Stomach (tissue), 9 donors: ENCODE measurements around the gene CADM4. TPM values are rescaled to one million over a fixed set of nuclear protein-coding genes. Genes with fewer than 3 reads are reported as not detected.

Source experiments
- DNase-seq, 2 donors: peaks; one replicate each; pipeline versions ENCODE4 v3.0.0 to v3.0.0-alpha.2; 2013 to 2019
- H3K27ac ChIP-seq, 5 donors: fragments of 200-600 bp in 4 of 5; sonication (generic) in 4 of 5; one replicate each; pipeline ENCODE4 v1.5.1; 2013 to 2019; ENCODE audit warnings: mild to moderate bottlenecking in 1 of 5, moderate library complexity in 1 of 5
- H3K27me3 ChIP-seq, 3 donors: fragments of 200-600 bp; sonication (generic); one replicate each; pipeline ENCODE4 v1.5.1; 2017 to 2019; ENCODE audit warnings: mixed run types in 1 of 3
- H3K36me3 ChIP-seq, 4 donors: fragments of 200-600 bp; sonication (generic); 1 replicate in 3 of 4; 2 replicates in 1 of 4; pipeline ENCODE4 v1.5.1; 2016 to 2019
- H3K4me1 ChIP-seq, 4 donors: fragments of 200-600 bp; sonication (generic); one replicate each; pipeline ENCODE4 v1.5.1; 2016 to 2019
- H3K4me3 ChIP-seq, 4 donors: fragments of 200-600 bp; sonication (generic) in 3 of 4; one replicate each; pipeline ENCODE4 v1.5.1; 2016 to 2019; ENCODE audit warnings: mild to moderate bottlenecking in 1 of 4
- H3K9me3 ChIP-seq, 4 donors: fragments of 200-600 bp; sonication (generic); one replicate each; pipeline ENCODE4 v1.5.1; 2016 to 2019
- CTCF ChIP-seq, 7 experiments: fragments of 450-650 bp in 4 of 7; fragments of 200-600 bp in 3 of 7; sonication (generic) in 3 of 7; IDR thresholded peaks; one replicate each; pipeline ENCODE4 v1.5.1; 2016 to 2019; ENCODE audit warnings: antibody characterized with exemption in 7 of 7, control low read depth in 2 of 7, mild to moderate bottlenecking in 1 of 7
- EP300 ChIP-seq: sonication (generic); formaldehyde crosslinking; IDR thresholded peaks from one replicate; pipeline ENCODE4 v1.6.1; 2017; ENCODE audit warnings: antibody characterized with exemption
- POLR2A ChIP-seq, 4 donors: fragments of 450-650 bp; IDR thresholded peaks; one replicate each; pipeline ENCODE4 v1.6.1; 2016; ENCODE audit warnings: antibody characterized with exemption in 4 of 4, control low read depth in 2 of 4, mild to moderate bottlenecking in 1 of 4, moderate library complexity in 1 of 4
- POLR2AphosphoS5 ChIP-seq, 3 donors: sonication (generic); formaldehyde crosslinking; IDR thresholded peaks; one replicate each; pipeline ENCODE4 v1.6.1; 2016; ENCODE audit warnings: antibody characterized with exemption in 3 of 3
- WGBS, 5 donors: extraction: QIAGEN DNeasy Blood & Tissue Kit in 3 of 5; methylation state at CpG; one replicate each; pipeline versions ENCODE4 v1.1.5 to v1.1.7; 2013 to 2018; 5-methylcytosine and 5-hydroxymethylcytosine counted together
- intact Hi-C: fragments of 100-400 bp; cut with DNase I; formaldehyde crosslinking; loops from one replicate; pipeline ENCODE4 v1.15.1; 2023; ENCODE audit warnings: low total_unique reads
- polyA plus RNA-seq, 3 donors: library from polyadenylated mRNA; stranded (reverse); fragments of 200-250 nt; gene quantifications; one replicate each; pipeline ENCODE4 v1.2.3, GENCODE V29; 2013
- total RNA-seq, 5 donors: library from RNA; depleted of rRNA; stranded (reverse); fragments of >200 nt; gene quantifications; one replicate each; pipeline versions ENCODE4 v1.1.0 to v1.2.3, GENCODE V29; 2014 to 2016
- donor health status: healthy with polysubstance abuse.
- donor health status: Bipolar disorder and iron deficiency.
- donor health status: healthy.

CADM4 gene
- total and polyA plus RNA-seq, 8 donors = 4.9 to 14.2 (median 6.2) TPM; not detected in 1

DNA sequence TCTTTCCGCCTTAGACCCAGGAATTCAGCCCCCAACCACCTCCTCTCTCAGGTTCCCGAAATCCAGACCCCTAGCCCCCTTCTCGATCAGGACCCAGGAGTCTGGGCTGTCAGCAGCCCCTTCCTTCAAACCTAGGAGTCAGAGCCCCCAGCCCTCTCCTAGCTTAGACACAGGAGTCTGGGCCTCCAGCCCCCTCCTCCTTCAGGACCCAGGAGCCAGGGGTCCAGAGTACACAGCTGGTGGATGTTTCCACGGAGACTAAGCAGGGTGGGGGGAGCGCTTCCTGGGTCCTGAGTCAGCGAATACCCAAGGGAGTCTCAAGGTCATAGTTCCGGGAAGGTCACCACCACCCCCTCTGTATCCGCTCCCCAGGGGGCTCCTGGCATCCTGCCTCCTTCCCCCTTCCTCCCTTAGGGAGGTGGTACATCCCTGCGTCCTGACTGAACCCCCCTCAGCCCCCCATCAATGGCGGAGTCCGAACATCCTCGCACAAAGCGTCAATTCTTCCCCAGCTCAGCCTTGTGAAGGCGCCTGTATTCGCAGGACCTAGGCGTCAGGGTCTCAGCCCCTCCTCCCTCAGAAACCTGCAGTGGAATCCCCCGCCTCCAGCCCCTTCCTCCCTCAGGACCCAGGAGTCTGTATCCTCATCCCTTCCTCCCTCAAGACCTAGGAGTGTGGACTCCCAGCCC, 4.6 kb downstream of the CADM4 start:
- H3K27ac ChIP-seq = peak overlapping the region in 2 of 5 donors; percentile 22 to 39
- 25 to 52% (median 33%) methylated on average over 14 to 17 of the region's 17 CpGs for WGBS, 5 donors
- peak overlapping the region in 1 of 4 donors; percentile 1 for H3K4me3 ChIP-seq
- DNase-seq = peak in 1 of 2 donors; percentile 75
- intact Hi-C loops = no loop called here
- peaks cover 6 to 33% (median 17%) of the 10 kb centered on the region in 4 donors for H3K4me1 ChIP-seq
- H3K36me3 ChIP-seq = no peaks in the 10 kb centered on the region
- no peak for TF ChIP-seq POLR2A (IDR thresholded peaks at IDR 0.05)
- no peak for TF ChIP-seq EP300
- no peak for TF ChIP-seq POLR2AphosphoS5 (IDR thresholded peaks at IDR 0.05)
- no peak for TF ChIP-seq CTCF (IDR thresholded peaks at IDR 0.05)
- H3K9me3 ChIP-seq = no peaks in the 10 kb centered on the region
- peaks cover 0 to 40% (median 9%) of the 10 kb centered on the region in 3 donors for H3K27me3 ChIP-seq

DNA sequence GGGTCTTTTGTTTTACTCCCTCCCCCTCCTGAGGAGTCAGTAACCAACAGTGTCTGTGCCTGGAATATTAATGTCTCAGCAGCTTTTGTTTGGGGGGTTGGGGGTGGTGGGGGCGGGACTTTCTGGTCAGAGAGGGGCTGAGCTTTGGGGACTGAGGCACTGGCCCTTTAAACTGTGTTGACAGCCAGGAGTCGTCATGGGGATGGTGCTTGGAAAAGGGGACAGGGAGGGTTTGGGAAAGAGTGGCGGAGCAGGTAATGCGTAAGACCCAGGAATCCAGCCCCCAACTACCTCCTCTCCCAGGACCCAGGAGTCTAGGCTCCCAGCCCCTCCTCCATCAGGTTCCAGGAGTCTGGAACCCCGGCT, 5.2 kb downstream of the CADM4 start:
- WGBS, 5 donors = 22 to 63% (median 49%) methylated on average over 4 to 5 of the region's 5 CpGs
- intact Hi-C loops = no loop called here
- H3K27ac ChIP-seq = peak overlapping the region in 1 of 5 donors; percentile 39

DNA sequence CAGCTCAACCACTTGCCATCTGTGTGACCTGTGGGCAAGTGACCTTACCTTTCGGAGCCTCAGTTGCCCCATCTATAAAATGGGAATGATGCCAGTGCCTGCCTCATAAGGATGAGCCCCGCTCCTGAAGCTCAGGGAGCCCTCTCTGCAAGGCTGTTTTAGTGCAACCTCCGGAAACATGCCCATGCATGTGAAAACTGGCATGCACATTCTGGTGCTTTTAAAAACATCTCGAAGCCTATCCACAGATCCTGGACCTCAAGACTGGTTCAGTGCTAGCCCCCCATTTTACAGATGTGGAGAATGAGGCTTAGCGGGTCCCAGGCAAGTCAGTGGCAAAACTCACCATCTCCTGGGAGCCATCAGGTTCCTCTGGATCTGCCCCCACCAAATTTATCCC, 5.6 kb downstream of the CADM4 start:
- Histone ChIP-seq H3K9me3 (no peaks in the 10 kb centered on the region), H3K27ac (no peak overlapping the region), H3K36me3 (no peaks in the 10 kb centered on the region), H3K27me3 (peaks cover 0 to 34% (median 5%) of the 10 kb centered on the region in 3 donors), H3K4me1 (peaks cover 2 to 28% (median 12%) of the 10 kb centered on the region in 4 donors), H3K4me3 (no peak overlapping the region)
- DNase-seq = no peak
- WGBS, 5 donors = 73 to 91% (median 88%) methylated on average over 5 of the region's 5 CpGs
- intact Hi-C loops = no loop called here
- TF ChIP-seq POLR2A (IDR thresholded peaks at IDR 0.05) (no peak), POLR2AphosphoS5 (IDR thresholded peaks at IDR 0.05) (no peak)

More for the DNA sequence above, 5.2 kb downstream of the CADM4 start:
- no peaks in the 10 kb centered on the region for H3K36me3 ChIP-seq
- H3K4me3 ChIP-seq = peak overlapping the region in 1 of 4 donors; percentile 1
- H3K27me3 ChIP-seq = peaks cover 0 to 38% (median 8%) of the 10 kb centered on the region in 3 donors
- no peak for TF ChIP-seq POLR2AphosphoS5 (IDR thresholded peaks at IDR 0.05)
- TF ChIP-seq EP300 = no peak
- no peak for TF ChIP-seq POLR2A (IDR thresholded peaks at IDR 0.05)
- no peak for TF ChIP-seq CTCF (IDR thresholded peaks at IDR 0.05)
- peaks cover 5 to 31% (median 14%) of the 10 kb centered on the region in 4 donors for H3K4me1 ChIP-seq
- H3K9me3 ChIP-seq = no peaks in the 10 kb centered on the region
- peak in 1 of 2 donors; percentile 63 for DNase-seq

DNA sequence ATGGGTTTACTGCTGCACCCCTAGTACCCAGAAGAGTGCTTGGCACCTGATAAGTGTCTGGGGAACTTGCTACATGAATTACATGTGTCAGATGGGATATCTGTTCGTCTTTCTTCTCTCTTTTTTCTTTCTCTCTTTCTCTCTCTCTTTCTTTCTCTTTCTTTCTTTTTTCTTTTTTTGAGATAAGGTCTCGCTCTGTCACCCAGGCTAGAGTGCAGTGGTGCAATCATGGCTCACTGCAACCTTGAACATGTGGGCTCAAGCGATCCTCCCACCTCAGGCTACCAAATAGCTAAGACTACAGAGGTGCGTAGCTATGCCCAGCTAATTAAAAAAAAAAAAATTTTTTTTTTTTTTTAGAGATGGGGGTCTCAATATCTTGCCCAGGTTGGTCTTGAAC, 6.1 kb downstream of the CADM4 start:
- no peak for DNase-seq
- 82 to 92% (median 89%) methylated on average over 4 of the region's 4 CpGs for WGBS, 5 donors
- TF ChIP-seq POLR2A (IDR thresholded peaks at IDR 0.05) (no peak), POLR2AphosphoS5 (IDR thresholded peaks at IDR 0.05) (no peak), CTCF (IDR thresholded peaks at IDR 0.05) (no peak), EP300 (no peak)
- no peaks in the 10 kb centered on the region for H3K36me3 ChIP-seq
- H3K9me3 ChIP-seq = no peaks in the 10 kb centered on the region
- intact Hi-C loops = no loop called here
- peaks cover 0 to 23% (median 7%) of the 10 kb centered on the region in 4 donors for H3K4me1 ChIP-seq
- peaks cover 0 to 28% (median 0%) of the 10 kb centered on the region in 3 donors for H3K27me3 ChIP-seq
- H3K27ac ChIP-seq = no peak overlapping the region
- no peak overlapping the region for H3K4me3 ChIP-seq

GRCh38 chr19:43631491-43631890, 8.2 kb downstream of the CADM4 start:
- no peak for DNase-seq
- WGBS, 5 donors = 80 to 86% (median 81%) methylated on average over 5 of the region's 5 CpGs
- Histone ChIP-seq H3K9me3 (no peaks in the 10 kb centered on the region), H3K4me1 (peaks cover 0 to 13% (median 4%) of the 10 kb centered on the region in 4 donors), H3K4me3 (no peak overlapping the region), H3K27me3 (peaks cover 0 to 16% (median 0%) of the 10 kb centered on the region in 3 donors), H3K27ac (no peak overlapping the region), H3K36me3 (no peaks in the 10 kb centered on the region)
- TF ChIP-seq POLR2A (IDR thresholded peaks at IDR 0.05) (no peak), CTCF (IDR thresholded peaks at IDR 0.05) (no peak), EP300 (no peak), POLR2AphosphoS5 (IDR thresholded peaks at IDR 0.05) (no peak)
- intact Hi-C loops = no loop called here
